ENCODE measurements around the gene THSD4. TPM values are rescaled to one million over a fixed set of nuclear protein-coding genes. Genes with fewer than 3 reads are reported as not detected.
A peak's percentile ranks its signal among the peaks of the same experiment; 100 is the strongest.

The THSD4 gene
- total RNA-seq, 1 experiment from 2014 or later, result 0.29 TPM

- H3K36me3 ChIP-seq (ENCODE audit: control insufficient read depth, insufficient read depth, low read length), result no peaks in the 10 kb centered on the region
- Mint-ChIP-seq H3K9me3 (ENCODE audit: unreplicated experiment) (no peaks in the 10 kb centered on the region), H3K4me1 (ENCODE audit: low read depth, unreplicated experiment) (no peaks in the 10 kb centered on the region), H3K27me3 (ENCODE audit: insufficient read depth, unreplicated experiment) (peaks cover 4% of the 10 kb centered on the region), H3K4me3 (ENCODE audit: unreplicated experiment) (no peak overlapping the region), H3K36me3 (ENCODE audit: insufficient read depth, unreplicated experiment) (peaks cover 6% of the 10 kb centered on the region), H3K27ac (ENCODE audit: unreplicated experiment) (no peak overlapping the region)
- DNase-seq, result no peak
- ChIA-PET CTCF (no interaction called here), POLR2A (no interaction called here)
- H3K27me3 ChIP-seq (replicated peaks; ENCODE audit: control insufficient read depth, insufficient read depth, low read length), result no peaks in the 10 kb centered on the region
- no peaks in the 10 kb centered on the region for H3K4me1 ChIP-seq
- H3K9me3 ChIP-seq, result no peaks in the 10 kb centered on the region
- TF ChIP-seq CTCF (IDR thresholded peaks at IDR 0.05; ENCODE audit: insufficient read depth in 1 of 2, low read depth in 1 of 2, low read length in 1 of 2, severe bottlenecking in 1 of 2, unreplicated experiment in 1 of 2), result no peak
- intact Hi-C loops (cut with micrococcal nuclease; ENCODE audit: unreplicated experiment), result no loop called here
- no peak overlapping the region for H3K4me3 ChIP-seq (ENCODE audit: low read depth, low read length)
- BruUV-seq (replicated peaks), result no TSS peak
Measured at GRCh38 chr15:71097890-71098289, 17.4 kb upstream of the THSD4 start.

GRCh38 chr15:71098920-71099319, 16.4 kb upstream of the THSD4 start:
- Mint-ChIP-seq H3K36me3 (ENCODE audit: insufficient read depth, unreplicated experiment) (peaks cover 6% of the 10 kb centered on the region), H3K4me1 (ENCODE audit: low read depth, unreplicated experiment) (no peaks in the 10 kb centered on the region), H3K9me3 (ENCODE audit: unreplicated experiment) (no peaks in the 10 kb centered on the region), H3K4me3 (ENCODE audit: unreplicated experiment) (no peak overlapping the region), H3K27me3 (ENCODE audit: insufficient read depth, unreplicated experiment) (peaks cover 6% of the 10 kb centered on the region), H3K27ac (ENCODE audit: unreplicated experiment) (no peak overlapping the region)
- ChIA-PET POLR2A (no interaction called here), CTCF (no interaction called here)
- no peak for DNase-seq
- no TSS peak for BruUV-seq (replicated peaks)
- Histone ChIP-seq H3K4me3 (ENCODE audit: low read depth, low read length) (no peak overlapping the region), H3K36me3 (ENCODE audit: control insufficient read depth, insufficient read depth, low read length) (no peaks in the 10 kb centered on the region), H3K4me1 (no peaks in the 10 kb centered on the region), H3K27me3 (replicated peaks; ENCODE audit: control insufficient read depth, insufficient read depth, low read length) (no peaks in the 10 kb centered on the region), H3K9me3 (no peaks in the 10 kb centered on the region)
- intact Hi-C loops (cut with micrococcal nuclease; ENCODE audit: unreplicated experiment), result no loop called here
- TF ChIP-seq CTCF (IDR thresholded peaks at IDR 0.05; ENCODE audit: insufficient read depth in 1 of 2, low read depth in 1 of 2, low read length in 1 of 2, severe bottlenecking in 1 of 2, unreplicated experiment in 1 of 2), result no peak

GRCh38 chr15:71103102-71103676, 12.1 kb upstream of the THSD4 start:
- Mint-ChIP-seq H3K9me3 (ENCODE audit: unreplicated experiment) (no peaks in the 10 kb centered on the region), H3K36me3 (ENCODE audit: insufficient read depth, unreplicated experiment) (no peaks in the 10 kb centered on the region), H3K4me1 (ENCODE audit: low read depth, unreplicated experiment) (no peaks in the 10 kb centered on the region), H3K27me3 (ENCODE audit: insufficient read depth, unreplicated experiment) (peaks cover 13% of the 10 kb centered on the region), H3K4me3 (ENCODE audit: unreplicated experiment) (no peak overlapping the region), H3K27ac (ENCODE audit: unreplicated experiment) (no peak overlapping the region)
- H3K4me3 ChIP-seq (ENCODE audit: low read depth, low read length), result no peak overlapping the region
- no peaks in the 10 kb centered on the region for H3K36me3 ChIP-seq (ENCODE audit: control insufficient read depth, insufficient read depth, low read length)
- H3K9me3 ChIP-seq, result no peaks in the 10 kb centered on the region
- intact Hi-C loops (cut with micrococcal nuclease; ENCODE audit: unreplicated experiment), result loop anchor here (1.0 kb wide), 2 partner anchors 92 to 210 kb away; no protein-coding TSS in a partner anchor
- H3K27me3 ChIP-seq (replicated peaks; ENCODE audit: control insufficient read depth, insufficient read depth, low read length), result no peaks in the 10 kb centered on the region
- ChIA-PET POLR2A (no interaction called here), CTCF (no interaction called here)
- peak; percentile 53 to 64 for TF ChIP-seq CTCF (IDR thresholded peaks at IDR 0.05; ENCODE audit: insufficient read depth in 1 of 2, low read depth in 1 of 2, low read length in 1 of 2, severe bottlenecking in 1 of 2, unreplicated experiment in 1 of 2)
- DNase-seq, result peak in 1 of 2 experiments; percentile 41
- no peaks in the 10 kb centered on the region for H3K4me1 ChIP-seq
- no TSS peak for BruUV-seq (replicated peaks)
